Endothelial cell of umbilical vein (primary cell): ENCODE data around the gene PNCK.

ENCODE experiments used
- CTCF ChIP-seq, 2 donors: IDR thresholded peaks; 1 replicate in 1 of 2; 2 replicates in 1 of 2; pipeline ENCODE4 v1.5.1; 2011; ENCODE audit warnings: low read length in 2 of 2, mild to moderate bottlenecking in 2 of 2, moderate library complexity in 2 of 2, control low read depth in 1 of 2, inconsistent platforms in 1 of 2, low read depth in 1 of 2; ENCODE audit not compliant: insufficient read depth in 1 of 2; ENCODE audit errors: extremely low read depth in 1 of 2
- EZH2 ChIP-seq: IDR thresholded peaks from 2 replicates; pipeline ENCODE4 v1.6.1; 2012; ENCODE audit warnings: borderline replicate concordance, low read depth, mild to moderate bottlenecking, moderate library complexity, low read length, inconsistent platforms; ENCODE audit not compliant: severe bottlenecking
- FOS ChIP-seq: IDR thresholded peaks from 2 replicates; pipeline ENCODE4 v1.6.1; 2011; ENCODE audit warnings: mild to moderate bottlenecking, low read length, moderate library complexity, borderline replicate concordance; ENCODE audit not compliant: insufficient read depth
- GATA2 ChIP-seq: IDR thresholded peaks from 2 replicates; pipeline ENCODE4 v1.7.0; 2011; ENCODE audit warnings: low read depth, mild to moderate bottlenecking, moderate library complexity, mixed read lengths, low read length; ENCODE audit not compliant: insufficient read length, insufficient read depth
- JUN ChIP-seq: IDR thresholded peaks from 2 replicates; pipeline ENCODE4 v1.6.1; 2011; ENCODE audit warnings: borderline replicate concordance, low read depth; ENCODE audit not compliant: insufficient read length, insufficient read depth
- MAX ChIP-seq: IDR thresholded peaks from 2 replicates; pipeline ENCODE4 v1.6.1; 2011; ENCODE audit not compliant: insufficient read depth, insufficient read length
- MYC ChIP-seq: IDR thresholded peaks from one replicate; pipeline ENCODE4 v1.6.1; 2011; ENCODE audit warnings: mild to moderate bottlenecking, low read depth, low read length
- POLR2A ChIP-seq: IDR thresholded peaks from 2 replicates; pipeline ENCODE4 v1.6.1; 2012; ENCODE audit warnings: low read depth, mild to moderate bottlenecking, control low read depth, low read length
- POLR2AphosphoS5 ChIP-seq: IDR thresholded peaks from 2 replicates; pipeline ENCODE4 v1.6.1; 2012; ENCODE audit warnings: low read depth, mild to moderate bottlenecking, control low read depth, low read length, moderate library complexity; ENCODE audit not compliant: insufficient read depth

- no peak for TF ChIP-seq CTCF (IDR thresholded peaks at IDR 0.05; ENCODE audit: extremely low read depth in 1 of 2, insufficient read depth in 1 of 2, low read depth in 1 of 2, low read length in 2 of 2)
- TF ChIP-seq POLR2AphosphoS5 = no peak
- TF ChIP-seq MAX = no peak
- TF ChIP-seq EZH2 = no peak
- no peak for TF ChIP-seq MYC
- TF ChIP-seq JUN = no peak
- TF ChIP-seq POLR2A = no peak
- no peak for TF ChIP-seq FOS
- TF ChIP-seq GATA2 = no peak
Observed at GRCh38 chrX:153638041-153638371, 35.6 kb downstream of the PNCK start.
